ENCODE measurements around the gene UCN3.

The UCN3 gene, protein sequence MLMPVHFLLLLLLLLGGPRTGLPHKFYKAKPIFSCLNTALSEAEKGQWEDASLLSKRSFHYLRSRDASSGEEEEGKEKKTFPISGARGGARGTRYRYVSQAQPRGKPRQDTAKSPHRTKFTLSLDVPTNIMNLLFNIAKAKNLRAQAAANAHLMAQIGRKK

DNA sequence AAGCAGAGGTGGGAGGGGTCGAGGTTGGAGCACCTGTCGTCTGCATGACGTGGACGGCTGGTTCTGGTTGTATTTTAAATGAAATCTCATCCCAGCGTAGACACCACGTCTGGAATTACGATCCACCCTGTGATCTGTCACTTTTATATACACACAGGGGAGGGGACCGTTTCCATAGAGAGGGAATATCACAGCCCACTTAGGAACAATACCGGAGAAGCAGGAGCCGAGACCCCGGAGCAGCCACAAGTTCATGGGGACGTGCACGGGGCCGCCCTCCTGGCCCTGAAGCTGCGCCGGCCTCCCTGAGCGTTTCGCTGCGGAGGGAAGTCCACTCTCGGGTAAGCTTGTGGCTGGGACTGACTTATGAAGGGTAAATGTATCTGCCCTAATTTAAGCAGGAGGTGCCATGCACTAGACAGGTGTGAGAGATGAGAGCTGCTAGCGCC, at the start of gene UCN3:
TSS of gene UCN3 (plus strand) at position 77 of the 449 bp plus-strand sequence. CDS start 8,755 bp downstream, outside the sequence.
- DNase-seq (ENCODE audit: low spot score), result no peak

DNA sequence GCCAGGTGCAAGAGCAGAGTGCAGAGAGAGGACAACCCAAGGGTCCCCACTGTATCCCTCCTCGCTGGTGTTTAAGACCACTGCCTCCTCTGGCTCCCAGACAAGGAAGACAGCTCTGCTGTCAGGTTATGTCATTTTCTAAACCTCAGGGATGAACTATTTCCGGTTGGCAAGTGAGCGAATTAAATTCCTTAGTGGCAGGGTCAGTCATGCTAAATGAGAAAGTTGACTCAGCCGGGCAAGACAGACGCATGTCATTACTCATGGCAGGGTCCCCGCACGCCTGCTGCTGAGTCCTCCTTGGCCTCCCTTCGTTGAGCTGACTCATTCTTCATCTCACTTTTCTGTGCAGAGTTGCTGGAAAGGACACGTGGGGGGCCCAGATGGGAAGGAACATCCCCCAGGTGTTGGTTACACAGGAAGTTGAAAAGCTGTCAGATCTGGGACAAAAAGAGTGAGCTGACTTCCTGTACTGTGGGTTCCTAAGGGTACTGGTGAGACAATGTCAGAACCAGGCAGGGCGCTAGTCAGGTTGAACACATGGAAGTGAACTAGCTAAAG, 47.1 kb upstream of the UCN3 start:
- DNase-seq (ENCODE audit: low spot score), result peak; percentile 79

DNA sequence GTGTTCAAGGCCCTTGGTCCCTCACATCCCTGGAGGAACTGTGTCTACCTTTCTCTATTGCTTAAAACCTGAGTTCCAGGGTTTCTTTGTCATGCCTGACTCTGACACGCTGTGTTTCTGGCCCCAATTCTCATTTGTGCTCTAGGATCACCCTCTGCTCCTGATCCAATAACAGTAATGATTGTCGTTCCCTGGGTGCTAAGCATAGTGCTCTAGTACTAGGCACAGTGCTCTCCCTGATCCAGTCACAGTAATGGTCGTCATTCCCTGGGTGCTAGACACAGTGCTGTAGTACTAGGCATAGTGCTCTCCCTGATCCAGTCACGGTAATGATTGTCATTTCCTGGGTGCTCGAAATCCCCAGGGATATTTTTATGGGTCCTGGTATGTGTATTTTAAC, 46.6 kb upstream of the UCN3 start:
- no peak for DNase-seq (ENCODE audit: low spot score)

DNA sequence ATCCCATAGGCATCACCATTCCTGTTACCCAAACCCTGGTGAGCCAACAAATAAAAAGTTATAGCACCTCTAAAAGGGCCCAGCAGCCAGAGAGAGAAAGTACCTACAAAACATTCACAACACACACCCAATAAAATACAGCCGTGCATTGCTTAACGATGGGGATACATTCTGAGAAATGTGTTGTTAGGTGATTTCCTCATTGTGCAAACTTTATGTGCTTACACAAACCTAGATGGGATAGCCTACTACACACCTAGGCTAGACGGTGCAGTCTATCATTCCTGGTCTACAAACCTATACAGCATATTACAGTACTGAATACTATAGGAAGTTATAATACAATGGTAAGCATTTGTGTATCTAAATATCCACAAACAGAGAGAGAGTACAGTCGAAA, 44.9 kb upstream of the UCN3 start:
- DNase-seq (ENCODE audit: low spot score), result no peak

DNA sequence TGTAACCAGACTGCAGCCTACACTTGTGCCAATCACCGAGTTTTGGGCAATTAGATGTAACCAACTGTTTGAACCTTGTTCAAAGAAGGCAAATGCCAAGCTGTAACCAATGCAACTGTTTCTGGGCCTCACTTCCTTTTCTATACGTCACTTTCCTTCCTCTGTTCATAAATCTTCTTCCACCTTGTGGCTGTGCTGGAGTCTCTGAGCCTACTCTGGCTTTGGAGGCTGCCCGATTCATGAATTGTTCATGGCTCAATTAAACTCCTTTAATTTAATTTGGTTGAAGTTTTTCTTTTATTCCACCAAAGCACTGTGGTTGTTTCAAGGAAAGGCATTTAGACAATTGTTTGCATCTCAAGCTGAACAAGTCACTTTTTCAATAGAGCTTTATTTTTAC, 43.5 kb upstream of the UCN3 start:
- no peak for DNase-seq (ENCODE audit: low spot score)

DNA sequence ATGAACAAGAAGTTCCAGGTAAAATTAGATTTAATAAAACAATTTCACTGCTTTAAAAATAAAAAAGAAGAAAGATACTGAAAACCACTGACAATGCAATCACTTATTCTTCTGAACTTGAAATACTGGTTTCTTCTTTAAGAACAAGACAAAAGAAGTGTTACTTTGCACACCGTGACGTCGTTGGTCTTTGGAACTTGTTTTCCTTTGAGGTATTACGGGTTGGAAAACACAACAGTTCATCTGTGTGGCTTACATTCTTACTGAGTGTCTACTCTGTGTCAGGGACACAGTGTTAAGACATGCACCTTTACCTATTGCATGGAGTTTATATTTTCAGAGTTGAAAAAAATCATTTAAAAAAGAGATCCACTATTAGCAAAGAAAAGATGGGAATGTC, 41.3 kb upstream of the UCN3 start:
- no peak for DNase-seq (ENCODE audit: low spot score)

DNA sequence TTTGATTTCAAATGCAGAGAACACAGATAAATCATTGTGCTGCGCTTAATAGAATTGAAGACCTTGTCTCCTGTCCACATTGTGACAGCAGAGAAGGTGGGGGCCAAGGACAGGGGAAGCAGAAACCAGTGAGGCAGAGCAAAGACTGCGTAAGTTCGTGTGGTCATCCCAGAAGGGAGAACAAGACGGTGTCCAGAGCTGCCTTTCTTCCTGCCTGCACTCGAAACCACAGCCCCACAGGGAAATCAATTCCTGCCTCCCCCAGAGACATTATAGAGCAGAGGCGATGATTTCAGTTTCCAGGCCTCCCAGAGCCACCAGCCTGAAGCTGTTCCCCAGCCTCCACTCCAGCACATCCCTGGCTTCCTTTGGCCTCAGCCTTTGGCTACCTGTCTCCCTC, 39.7 kb upstream of the UCN3 start:
- no peak for DNase-seq (ENCODE audit: low spot score)

DNA sequence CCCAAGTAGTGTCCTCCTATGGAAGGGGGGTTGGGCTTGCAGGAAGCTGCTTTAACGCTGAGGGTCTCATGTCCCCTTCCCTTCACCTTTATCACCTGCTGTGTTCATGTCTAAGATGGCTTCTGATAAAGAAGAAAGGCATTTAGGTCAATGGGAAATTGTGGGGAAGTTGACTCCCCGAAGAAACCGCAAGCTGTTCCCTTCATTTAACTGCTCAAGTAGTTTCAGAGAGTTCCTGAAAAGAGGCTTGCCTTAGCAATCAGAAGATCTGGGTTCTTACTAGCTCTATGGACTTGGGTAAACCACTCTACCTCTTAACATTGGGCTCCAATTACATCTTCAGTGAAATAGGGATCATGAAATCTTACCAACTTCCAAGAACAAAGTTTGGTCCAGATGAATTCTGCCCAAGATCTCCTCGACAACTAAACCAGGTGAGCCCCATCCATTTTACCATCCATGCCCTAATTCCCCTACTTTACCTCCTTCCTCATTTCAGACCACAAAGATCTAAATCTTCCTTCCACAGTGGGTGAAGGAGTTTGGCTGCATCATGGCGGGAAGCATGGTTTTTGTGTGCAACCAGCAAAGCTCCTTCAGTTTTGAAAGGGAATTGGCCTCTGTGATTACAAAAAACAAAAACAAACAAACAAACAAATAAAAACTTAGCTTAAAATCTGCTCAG, 30.4 kb upstream of the UCN3 start:
- no peak for DNase-seq (ENCODE audit: low spot score)

DNA sequence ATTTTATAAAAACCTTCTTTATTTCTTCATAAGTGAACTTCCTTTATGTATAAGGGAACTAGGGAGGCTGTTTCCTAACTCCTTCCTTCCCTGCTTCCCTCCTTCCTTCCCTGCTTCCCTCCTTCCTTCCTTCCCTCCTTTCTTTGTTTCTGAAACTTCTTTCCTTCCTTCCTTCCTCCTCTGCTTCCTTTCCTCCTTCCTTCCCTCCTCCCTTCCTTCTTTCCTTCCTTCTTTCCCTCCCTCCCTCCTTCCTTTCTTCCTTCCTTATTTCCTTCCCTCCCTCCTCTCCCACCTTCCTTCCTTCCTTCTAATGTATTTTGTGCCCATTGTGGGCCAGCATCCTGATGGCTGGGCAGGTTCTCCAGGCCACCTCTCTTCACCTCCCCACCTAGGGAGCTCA, 26.8 kb upstream of the UCN3 start:
- no peak for DNase-seq (ENCODE audit: low spot score)

DNA sequence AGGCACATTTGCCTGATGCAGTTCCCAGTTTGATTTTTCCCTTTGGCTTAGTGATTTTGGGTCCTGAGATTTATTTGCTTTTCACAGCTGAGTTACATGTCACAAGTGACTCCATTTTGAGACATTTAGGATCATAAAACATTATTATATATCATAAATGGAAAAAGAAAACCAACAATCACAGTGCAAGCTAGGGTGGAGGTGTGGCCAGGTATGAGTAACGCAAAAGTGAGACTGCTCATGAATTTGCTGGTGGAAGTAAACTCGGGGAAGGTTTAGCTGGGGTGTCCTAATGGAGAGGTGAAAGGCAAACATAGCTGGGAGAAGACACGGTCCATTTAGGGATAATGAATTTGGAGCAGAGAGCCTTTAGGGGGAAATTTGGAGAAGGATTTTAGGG, 21.7 kb upstream of the UCN3 start:
- DNase-seq (ENCODE audit: low spot score), result no peak

DNA sequence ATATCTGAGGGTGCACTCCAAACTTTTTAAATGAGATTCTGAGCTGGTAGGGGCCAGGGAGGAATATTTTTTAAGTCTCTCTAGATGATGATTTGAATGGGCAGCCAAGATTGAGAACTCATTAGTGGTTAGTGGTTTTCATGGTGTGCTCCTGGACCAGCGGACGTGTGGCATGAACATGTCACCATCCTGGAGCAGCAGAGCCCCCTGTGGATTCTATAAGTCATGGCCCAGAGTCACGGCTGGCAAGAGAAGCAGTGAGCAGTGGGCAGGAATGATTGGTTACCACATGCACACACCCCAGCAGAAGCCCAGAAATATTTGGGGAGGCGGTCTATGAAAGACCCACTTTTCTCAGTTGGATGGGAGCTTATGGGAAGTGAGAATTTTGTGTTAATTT, 21.2 kb upstream of the UCN3 start:
- DNase-seq (ENCODE audit: low spot score), result peak; percentile 25

DNA sequence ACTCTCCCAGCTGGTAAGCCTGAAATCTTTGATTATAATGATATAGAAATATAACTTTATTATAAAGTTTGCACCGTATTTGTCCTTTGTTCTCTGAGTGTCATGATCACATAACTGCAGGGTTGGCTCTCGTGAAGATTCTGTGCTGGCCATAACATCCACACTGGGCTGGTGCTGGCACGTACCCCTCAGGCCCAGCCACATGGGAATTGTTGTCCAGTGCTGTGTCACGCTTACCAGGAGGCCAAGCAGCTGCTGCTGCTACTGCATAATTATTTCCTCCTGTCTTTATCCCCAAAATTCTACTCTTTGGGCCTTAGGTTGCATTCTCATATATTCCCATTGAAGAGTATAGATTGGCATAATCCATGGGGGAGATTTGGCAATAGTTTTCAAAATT, 20.8 kb upstream of the UCN3 start:
- no peak for DNase-seq (ENCODE audit: low spot score)

DNA sequence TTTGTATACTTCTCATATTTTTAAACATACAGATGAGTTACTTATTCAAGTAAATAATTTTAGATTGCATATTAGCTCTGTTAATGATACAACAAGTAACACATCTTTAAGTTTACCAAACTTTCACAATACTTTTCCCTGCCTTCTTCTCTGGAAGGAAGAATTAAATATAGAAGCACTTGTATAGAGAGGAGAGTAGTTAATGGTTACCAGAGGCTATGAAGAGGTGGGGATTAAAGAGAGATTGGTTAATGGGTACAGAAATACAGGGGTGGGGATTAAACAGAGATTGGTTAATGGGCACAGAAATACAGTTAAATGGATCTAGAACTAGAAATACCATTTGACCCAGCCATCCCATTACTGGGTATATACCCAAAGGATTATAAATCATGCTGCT, 20.0 kb upstream of the UCN3 start:
- DNase-seq (ENCODE audit: low spot score), result no peak

DNA sequence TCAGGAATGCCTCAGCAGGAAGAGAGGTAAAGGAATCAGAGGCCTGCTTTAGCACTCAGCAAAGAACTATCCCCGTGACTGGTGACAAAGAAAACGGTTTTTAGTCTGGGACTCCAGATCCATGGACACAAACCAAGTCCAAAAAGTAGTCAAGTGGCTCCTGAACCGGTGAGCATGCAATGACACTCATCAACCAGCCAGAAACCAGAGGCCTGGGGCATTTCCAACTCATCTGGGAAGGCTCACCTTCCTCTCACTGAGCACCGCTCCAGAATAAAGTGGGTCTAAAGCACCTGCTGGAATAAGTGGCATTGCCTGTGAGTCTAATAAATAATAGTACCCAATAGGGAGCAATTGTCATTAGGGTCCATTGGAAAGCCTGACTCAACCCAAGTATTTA, 17.9 kb upstream of the UCN3 start:
- DNase-seq (ENCODE audit: low spot score), result no peak

DNA sequence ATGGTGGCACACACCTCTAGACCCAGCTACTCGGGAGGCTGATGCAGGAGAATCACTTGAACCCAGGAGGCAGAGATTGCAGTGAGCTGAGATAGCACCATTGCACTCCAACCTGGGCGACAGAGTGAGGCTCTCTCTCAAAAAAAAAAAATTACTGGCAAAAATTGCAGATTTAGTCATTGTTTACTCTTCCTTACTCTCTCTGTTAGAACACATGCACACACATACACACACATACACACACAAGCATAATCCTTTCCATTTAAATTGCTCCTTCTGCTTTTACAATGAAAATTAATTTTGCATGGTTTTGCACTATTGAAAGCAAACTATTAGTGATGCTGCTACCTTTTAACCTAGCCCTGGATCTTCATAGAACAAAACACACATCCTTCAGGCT, 15.4 kb upstream of the UCN3 start:
- DNase-seq (ENCODE audit: low spot score), result no peak

DNA sequence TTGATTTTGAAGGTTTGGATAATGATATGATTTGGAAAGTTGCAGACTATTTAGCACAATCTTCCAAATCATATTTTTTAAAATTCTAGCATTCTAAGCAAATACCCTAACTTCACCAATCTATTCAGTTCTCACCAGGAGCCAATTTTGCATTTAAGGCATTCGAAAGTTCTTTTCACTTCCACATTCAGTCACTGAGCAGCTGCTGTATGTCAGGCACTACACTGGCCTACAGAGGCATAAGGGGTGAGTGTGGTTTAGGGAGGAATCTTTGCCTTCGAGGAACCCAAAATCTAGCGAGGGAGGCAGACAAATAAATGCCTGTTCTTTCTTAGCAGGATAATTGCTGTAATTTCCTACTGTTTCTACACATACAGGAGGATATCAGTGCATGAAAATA, 10.7 kb upstream of the UCN3 start:
- DNase-seq (ENCODE audit: low spot score), result no peak

DNA sequence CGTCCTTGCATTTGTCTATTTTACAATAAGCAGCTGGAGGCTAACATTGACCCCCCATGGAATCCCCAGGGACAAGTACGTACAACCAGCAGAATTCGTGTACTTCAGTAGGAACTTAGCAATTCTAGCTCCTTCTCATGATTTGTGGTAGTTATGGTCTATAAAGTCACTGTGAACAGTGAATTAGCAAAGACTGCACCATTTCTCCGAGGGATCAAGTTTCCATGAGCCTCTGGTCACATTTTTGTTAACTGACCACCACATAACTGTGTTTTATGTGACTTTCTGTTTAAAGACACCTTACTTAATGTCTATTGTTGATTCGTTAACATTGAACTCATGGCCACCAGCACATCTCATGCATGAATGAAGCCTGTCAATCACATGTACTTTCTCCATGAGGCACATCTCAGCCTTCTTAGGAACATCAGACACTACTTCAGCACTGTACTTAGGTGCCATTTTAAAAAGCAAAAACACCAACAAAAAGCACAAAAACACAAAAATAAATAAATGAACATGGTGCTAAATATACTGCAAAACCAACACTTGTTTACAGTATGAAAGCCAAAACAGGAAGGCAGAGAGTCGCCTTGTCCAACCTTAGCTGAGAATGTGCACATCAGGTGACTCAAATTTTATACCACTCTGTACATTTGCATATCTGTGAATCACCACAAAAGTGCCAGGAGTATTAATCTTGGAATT, 9.0 kb upstream of the UCN3 start:
- no peak for DNase-seq (ENCODE audit: low spot score)

DNA sequence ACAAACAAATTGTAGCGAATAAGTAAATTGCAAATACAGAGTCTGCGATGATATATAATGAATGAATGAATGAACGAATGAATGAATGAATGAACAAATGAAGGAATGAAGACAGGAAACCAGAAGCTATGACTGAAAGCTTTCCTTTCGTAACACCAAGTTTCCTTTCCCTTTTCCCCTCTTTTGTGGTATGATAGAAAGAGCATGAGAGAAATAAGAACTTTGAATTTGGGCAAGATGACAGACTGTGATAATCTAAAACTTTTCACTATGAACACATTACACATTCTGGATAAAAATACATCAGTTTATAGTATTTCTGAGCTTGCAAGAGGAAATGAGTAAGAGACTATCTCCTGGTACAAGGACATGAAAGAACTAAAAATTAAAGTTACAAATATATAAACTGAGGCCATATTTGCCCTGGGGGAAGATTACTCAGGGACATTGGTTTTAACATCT, 8.4 kb upstream of the UCN3 start:
- DNase-seq (ENCODE audit: low spot score), result no peak

DNA sequence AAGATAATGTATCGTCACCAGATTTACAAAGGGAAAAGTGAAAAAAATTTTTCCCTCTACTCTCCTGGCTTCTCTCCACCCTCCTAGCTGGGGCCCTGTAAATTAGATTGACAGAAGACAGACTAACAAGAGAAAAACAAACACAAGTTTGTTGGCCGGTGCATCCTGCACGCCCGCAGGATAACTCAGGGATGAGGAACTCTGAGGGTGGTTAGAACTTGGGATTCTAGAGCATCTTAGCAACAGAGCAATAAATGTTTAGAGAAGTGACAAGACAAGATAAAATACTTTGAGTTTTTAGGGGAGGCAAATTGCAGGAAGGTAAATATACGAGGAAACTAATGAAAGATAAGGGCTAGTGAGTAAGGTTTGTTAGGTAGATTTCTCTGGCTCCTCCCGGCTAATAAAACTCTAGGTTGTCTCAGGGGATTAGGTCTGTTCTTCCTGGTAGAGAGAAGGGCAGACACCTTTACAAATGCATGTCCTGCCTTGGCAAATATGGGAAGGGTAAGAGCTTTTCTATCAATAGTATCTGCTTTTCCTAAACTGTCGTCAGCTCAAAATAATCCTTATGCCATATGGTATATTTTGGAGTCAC, 4.3 kb upstream of the UCN3 start:
- no peak for DNase-seq (ENCODE audit: low spot score)

DNA sequence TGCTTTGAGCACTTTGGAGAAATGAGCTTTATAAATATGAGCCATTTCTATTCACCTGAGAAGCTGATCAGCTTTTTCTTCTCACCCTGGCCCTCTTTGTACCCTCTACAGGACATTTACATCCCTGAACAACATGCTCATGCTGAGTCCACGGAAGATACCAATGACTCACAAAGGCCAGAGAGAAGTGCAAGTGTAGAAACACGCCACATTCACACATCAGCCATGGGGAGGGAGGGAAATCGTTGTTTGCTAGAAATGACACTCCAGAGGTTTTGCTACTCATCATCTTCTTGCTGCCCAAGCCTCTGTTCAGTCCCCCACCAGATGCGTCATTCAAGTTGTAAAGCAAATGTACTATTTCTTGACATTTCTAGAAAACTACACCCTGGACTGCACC, 2.8 kb upstream of the UCN3 start:
- DNase-seq (ENCODE audit: low spot score), result no peak

DNA sequence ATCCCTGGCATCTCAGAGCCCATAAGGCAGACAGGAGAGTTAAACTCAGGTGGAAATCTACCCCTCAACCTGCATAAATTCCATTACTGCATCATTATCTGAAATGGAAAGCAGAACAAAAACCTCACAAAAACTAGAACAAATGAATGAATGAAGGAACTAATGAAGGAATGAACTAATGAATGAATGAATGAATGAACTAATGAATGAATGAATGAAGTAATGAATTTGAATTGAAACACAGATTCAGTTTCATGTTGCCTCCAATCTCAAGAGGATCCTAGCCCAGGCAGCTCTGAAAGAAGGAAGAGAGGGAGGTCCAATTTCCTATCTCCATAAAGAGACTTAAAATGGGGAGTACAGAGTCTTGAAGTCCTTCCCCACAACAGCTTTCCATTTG, 1.9 kb upstream of the UCN3 start:
- DNase-seq (ENCODE audit: low spot score), result no peak

DNA sequence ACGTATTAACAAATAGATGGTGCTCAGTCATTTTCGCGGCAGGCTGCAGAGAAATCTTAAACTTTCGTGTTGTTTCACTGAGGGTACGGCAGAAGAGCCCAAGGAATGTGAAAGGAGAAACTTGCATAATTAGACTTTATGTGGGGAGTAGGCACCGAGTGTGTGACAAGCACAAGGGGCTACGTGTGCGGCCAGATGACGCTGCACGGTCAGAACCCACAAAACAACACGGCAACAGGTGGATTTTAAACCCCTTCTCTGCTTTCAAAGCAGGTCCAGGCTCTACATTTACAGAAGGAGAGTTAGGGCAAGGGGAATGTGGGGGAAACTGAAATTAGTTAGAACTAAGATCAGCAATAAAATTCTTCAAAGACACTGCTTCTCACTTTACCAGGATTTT, 392 bp upstream of the UCN3 start:
- no peak for DNase-seq (ENCODE audit: low spot score)

DNA sequence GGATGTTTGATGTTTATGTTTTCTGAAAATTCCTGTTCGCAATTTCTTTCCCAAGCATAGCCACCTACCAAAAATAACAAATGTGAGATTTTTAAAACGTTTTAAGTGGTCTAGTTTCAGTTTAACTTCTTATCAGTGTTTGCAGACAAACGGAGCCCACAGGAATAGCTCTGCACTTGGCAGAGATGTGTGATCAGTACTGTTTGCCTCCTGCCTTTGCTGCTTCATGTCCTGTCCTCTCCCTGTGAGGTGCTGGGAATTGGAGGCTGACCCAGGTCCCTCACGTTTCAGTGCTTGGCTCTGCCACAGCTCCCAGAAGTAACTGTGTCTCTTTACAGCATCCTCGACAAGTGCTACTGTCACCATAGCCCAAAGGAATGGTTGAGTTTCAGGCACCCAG, 1.2 kb downstream of the UCN3 start:
- DNase-seq (ENCODE audit: low spot score), result no peak
